22Rv1 (cell line): ENCODE data around the gene GCNT3.

ENCODE experiments used
- ZFX ChIP-seq: fragments of 450-650 bp; IDR thresholded peaks from 2 replicates; pipeline ENCODE4 v1.6.1; 2017; ENCODE audit warnings: antibody characterized with exemption, borderline replicate concordance
- TF ChIP-seq, protein P1 (sequence below): fragments of 450-650 bp; IDR thresholded peaks from 2 replicates; pipeline ENCODE4 v1.5.1; 2017; ENCODE audit warnings: mild to moderate bottlenecking

DNA sequence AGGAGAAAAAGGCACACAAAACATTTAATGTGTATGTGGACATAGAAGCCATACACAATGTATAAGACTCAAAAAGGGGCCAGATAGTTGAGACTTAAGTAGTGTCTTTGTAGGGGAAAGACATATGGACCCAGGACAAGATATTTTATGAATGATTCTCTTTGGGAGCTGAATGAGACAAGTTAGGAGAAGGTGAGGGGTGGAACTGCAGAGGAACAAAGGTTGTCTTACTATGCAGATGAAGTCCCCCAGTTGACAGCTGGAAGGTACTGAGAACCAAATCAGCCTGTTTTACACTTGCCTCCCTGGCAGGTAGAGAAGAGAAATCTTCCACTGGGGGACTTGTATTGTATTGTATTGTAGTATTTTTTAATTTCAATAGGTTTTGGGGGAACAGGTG lies 14.9 kb upstream of the GCNT3 start:
- TF ChIP-seq, protein P1, sequence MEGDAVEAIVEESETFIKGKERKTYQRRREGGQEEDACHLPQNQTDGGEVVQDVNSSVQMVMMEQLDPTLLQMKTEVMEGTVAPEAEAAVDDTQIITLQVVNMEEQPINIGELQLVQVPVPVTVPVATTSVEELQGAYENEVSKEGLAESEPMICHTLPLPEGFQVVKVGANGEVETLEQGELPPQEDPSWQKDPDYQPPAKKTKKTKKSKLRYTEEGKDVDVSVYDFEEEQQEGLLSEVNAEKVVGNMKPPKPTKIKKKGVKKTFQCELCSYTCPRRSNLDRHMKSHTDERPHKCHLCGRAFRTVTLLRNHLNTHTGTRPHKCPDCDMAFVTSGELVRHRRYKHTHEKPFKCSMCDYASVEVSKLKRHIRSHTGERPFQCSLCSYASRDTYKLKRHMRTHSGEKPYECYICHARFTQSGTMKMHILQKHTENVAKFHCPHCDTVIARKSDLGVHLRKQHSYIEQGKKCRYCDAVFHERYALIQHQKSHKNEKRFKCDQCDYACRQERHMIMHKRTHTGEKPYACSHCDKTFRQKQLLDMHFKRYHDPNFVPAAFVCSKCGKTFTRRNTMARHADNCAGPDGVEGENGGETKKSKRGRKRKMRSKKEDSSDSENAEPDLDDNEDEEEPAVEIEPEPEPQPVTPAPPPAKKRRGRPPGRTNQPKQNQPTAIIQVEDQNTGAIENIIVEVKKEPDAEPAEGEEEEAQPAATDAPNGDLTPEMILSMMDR: no peak
- no peak for TF ChIP-seq ZFX
